Measurements from ENCODE around the gene GDNF. TPM values are rescaled to one million over a fixed set of nuclear protein-coding genes. Genes with fewer than 3 reads are reported as not detected.

Gene GDNF
- total and polyA plus RNA-seq, 5 donors from 2014 or later, result not detected

GRCh38 chr5:37846786-37847310 is 7.0 kb upstream of the GDNF start:
- ATAC-seq (ENCODE audit: low read depth in 2 of 2), result no peak

GRCh38 chr5:37844009-37844408 is 4.2 kb upstream of the GDNF start:
- no peak overlapping the region for H3K4me3 ChIP-seq (ENCODE audit: low read depth, low read length)
- H3K36me3 Mint-ChIP-seq, result no peaks in the 10 kb centered on the region
- no peak overlapping the region for H3K27ac Mint-ChIP-seq
- no peaks in the 10 kb centered on the region for H3K9me3 ChIP-seq (ENCODE audit: control insufficient read depth in 2 of 2, low read length in 2 of 2)
- ATAC-seq (ENCODE audit: low read depth in 2 of 2) (no peak), DNase-seq (no peak)
- H3K27me3 ChIP-seq (ENCODE audit: control insufficient read depth, insufficient read depth, low read length), result peaks cover 13% of the 10 kb centered on the region
- no peaks in the 10 kb centered on the region for H3K36me3 ChIP-seq (ENCODE audit: control insufficient read depth, insufficient read depth, low read length)
- peaks cover 63% of the 10 kb centered on the region for H3K27me3 Mint-ChIP-seq
- H3K4me3 Mint-ChIP-seq, result no peak overlapping the region
- H3K27ac ChIP-seq (ENCODE audit: insufficient read depth, low read length, poor library complexity, severe bottlenecking), result no peak overlapping the region
- peaks cover 0 to 4% (median 0%) of the 10 kb centered on the region in 7 donors for H3K9me3 Mint-ChIP-seq
- no peaks in the 10 kb centered on the region for H3K4me1 ChIP-seq (ENCODE audit: control insufficient read depth, insufficient read depth, low read length, poor library complexity, severe bottlenecking)
- H3K4me1 Mint-ChIP-seq, result peaks cover 0 to 5% (median under 1%) of the 10 kb centered on the region in 4 donors

More at GRCh38 chr5:37846786-37847310, 7.0 kb upstream of the GDNF start:
- H3K9me3 ChIP-seq (ENCODE audit: control insufficient read depth in 2 of 2, low read length in 2 of 2), result no peaks in the 10 kb centered on the region
- Mint-ChIP-seq H3K4me1 (no peaks in the 10 kb centered on the region), H3K4me3 (peak overlapping the region in 1 of 4 donors; percentile 21), H3K27me3 (peaks cover 51% of the 10 kb centered on the region), H3K27ac (no peak overlapping the region), H3K36me3 (no peaks in the 10 kb centered on the region), H3K9me3 (peaks cover 0 to 4% (median 0%) of the 10 kb centered on the region in 7 donors)
- no peak for DNase-seq
- no peaks in the 10 kb centered on the region for H3K36me3 ChIP-seq (ENCODE audit: control insufficient read depth, insufficient read depth, low read length)
- H3K27me3 ChIP-seq (ENCODE audit: control insufficient read depth, insufficient read depth, low read length), result peaks cover 4% of the 10 kb centered on the region
- H3K4me1 ChIP-seq (ENCODE audit: control insufficient read depth, insufficient read depth, low read length, poor library complexity, severe bottlenecking), result no peaks in the 10 kb centered on the region
- H3K4me3 ChIP-seq (ENCODE audit: low read depth, low read length), result no peak overlapping the region
- H3K27ac ChIP-seq (ENCODE audit: insufficient read depth, low read length, poor library complexity, severe bottlenecking), result no peak overlapping the region

- Histone ChIP-seq H3K36me3 (ENCODE audit: control insufficient read depth, insufficient read depth, low read length) (no peaks in the 10 kb centered on the region), H3K27me3 (ENCODE audit: control insufficient read depth, insufficient read depth, low read length) (peaks cover 18% of the 10 kb centered on the region), H3K27ac (ENCODE audit: insufficient read depth, low read length, poor library complexity, severe bottlenecking) (no peak overlapping the region), H3K4me3 (ENCODE audit: low read depth, low read length) (no peak overlapping the region), H3K4me1 (ENCODE audit: control insufficient read depth, insufficient read depth, low read length, poor library complexity, severe bottlenecking) (peaks cover 10% of the 10 kb centered on the region), H3K9me3 (ENCODE audit: control insufficient read depth in 2 of 2, low read length in 2 of 2) (no peaks in the 10 kb centered on the region)
- ATAC-seq (ENCODE audit: low read depth in 2 of 2), result no peak
- peaks cover 0 to 23% (median 12%) of the 10 kb centered on the region in 4 donors for H3K4me1 Mint-ChIP-seq
- peaks cover 0 to 4% (median 0%) of the 10 kb centered on the region in 7 donors for H3K9me3 Mint-ChIP-seq
- H3K27me3 Mint-ChIP-seq, result peaks cover 73% of the 10 kb centered on the region
- DNase-seq, result no peak
- H3K27ac Mint-ChIP-seq, result no peak overlapping the region
- H3K36me3 Mint-ChIP-seq, result no peaks in the 10 kb centered on the region
- no peak overlapping the region for H3K4me3 Mint-ChIP-seq
These were observed 2.2 kb upstream of the GDNF start for GRCh38 chr5:37842048-37842447.

GRCh38 chr5:37841203-37841602 is 1.4 kb upstream of the GDNF start:
- H3K9me3 ChIP-seq (ENCODE audit: control insufficient read depth in 2 of 2, low read length in 2 of 2), result no peaks in the 10 kb centered on the region
- no peak for ATAC-seq (ENCODE audit: low read depth in 2 of 2)
- peaks cover 10% of the 10 kb centered on the region for H3K4me1 ChIP-seq (ENCODE audit: control insufficient read depth, insufficient read depth, low read length, poor library complexity, severe bottlenecking)
- Mint-ChIP-seq H3K36me3 (no peaks in the 10 kb centered on the region), H3K4me1 (peaks cover 0 to 25% (median 12%) of the 10 kb centered on the region in 4 donors), H3K27me3 (peaks cover 76% of the 10 kb centered on the region), H3K4me3 (no peak overlapping the region), H3K9me3 (no peaks in the 10 kb centered on the region), H3K27ac (peak overlapping the region in 1 of 3 donors; percentile 21)
- H3K4me3 ChIP-seq (ENCODE audit: low read depth, low read length), result no peak overlapping the region
- H3K27ac ChIP-seq (ENCODE audit: insufficient read depth, low read length, poor library complexity, severe bottlenecking), result no peak overlapping the region
- no peak for DNase-seq
- no peaks in the 10 kb centered on the region for H3K36me3 ChIP-seq (ENCODE audit: control insufficient read depth, insufficient read depth, low read length)
- H3K27me3 ChIP-seq (ENCODE audit: control insufficient read depth, insufficient read depth, low read length), result peaks cover 18% of the 10 kb centered on the region

GRCh38 chr5:37840053-37841034 is 503 bp upstream of the GDNF start:
- Mint-ChIP-seq H3K9me3 (no peaks in the 10 kb centered on the region), H3K4me1 (peaks cover 0 to 25% (median 12%) of the 10 kb centered on the region in 4 donors), H3K27ac (no peak overlapping the region), H3K36me3 (no peaks in the 10 kb centered on the region), H3K4me3 (no peak overlapping the region), H3K27me3 (peaks cover 83% of the 10 kb centered on the region)
- H3K36me3 ChIP-seq (ENCODE audit: control insufficient read depth, insufficient read depth, low read length), result no peaks in the 10 kb centered on the region
- DNase-seq (no peak), ATAC-seq (ENCODE audit: low read depth in 2 of 2) (no peak)
- H3K27ac ChIP-seq (ENCODE audit: insufficient read depth, low read length, poor library complexity, severe bottlenecking), result no peak overlapping the region
- peaks cover 24% of the 10 kb centered on the region for H3K27me3 ChIP-seq (ENCODE audit: control insufficient read depth, insufficient read depth, low read length)
- no peaks in the 10 kb centered on the region for H3K9me3 ChIP-seq (ENCODE audit: control insufficient read depth in 2 of 2, low read length in 2 of 2)
- H3K4me3 ChIP-seq (ENCODE audit: low read depth, low read length), result no peak overlapping the region
- peaks cover 10% of the 10 kb centered on the region for H3K4me1 ChIP-seq (ENCODE audit: control insufficient read depth, insufficient read depth, low read length, poor library complexity, severe bottlenecking)

GRCh38 chr5:37838933-37839341 is 904 bp downstream of the GDNF start:
- no peaks in the 10 kb centered on the region for H3K36me3 Mint-ChIP-seq
- no peak overlapping the region for H3K27ac ChIP-seq (ENCODE audit: insufficient read depth, low read length, poor library complexity, severe bottlenecking)
- DNase-seq (no peak), ATAC-seq (ENCODE audit: low read depth in 2 of 2) (no peak)
- no peak overlapping the region for H3K4me3 ChIP-seq (ENCODE audit: low read depth, low read length)
- no peaks in the 10 kb centered on the region for H3K36me3 ChIP-seq (ENCODE audit: control insufficient read depth, insufficient read depth, low read length)
- H3K9me3 ChIP-seq (ENCODE audit: control insufficient read depth in 2 of 2, low read length in 2 of 2), result no peaks in the 10 kb centered on the region
- no peaks in the 10 kb centered on the region for H3K9me3 Mint-ChIP-seq
- H3K4me1 Mint-ChIP-seq, result peaks cover 0 to 27% (median 14%) of the 10 kb centered on the region in 4 donors
- no peak overlapping the region for H3K27ac Mint-ChIP-seq
- peaks cover 28% of the 10 kb centered on the region for H3K27me3 ChIP-seq (ENCODE audit: control insufficient read depth, insufficient read depth, low read length)
- H3K4me1 ChIP-seq (ENCODE audit: control insufficient read depth, insufficient read depth, low read length, poor library complexity, severe bottlenecking), result peaks cover 10% of the 10 kb centered on the region
- H3K4me3 Mint-ChIP-seq, result no peak overlapping the region
- peaks cover 82% of the 10 kb centered on the region for H3K27me3 Mint-ChIP-seq

GRCh38 chr5:37838152-37838932 is 1.5 kb downstream of the GDNF start:
- Histone ChIP-seq H3K36me3 (ENCODE audit: control insufficient read depth, insufficient read depth, low read length) (no peaks in the 10 kb centered on the region), H3K4me1 (ENCODE audit: control insufficient read depth, insufficient read depth, low read length, poor library complexity, severe bottlenecking) (peaks cover 10% of the 10 kb centered on the region), H3K27me3 (ENCODE audit: control insufficient read depth, insufficient read depth, low read length) (peaks cover 33% of the 10 kb centered on the region), H3K9me3 (ENCODE audit: control insufficient read depth in 2 of 2, low read length in 2 of 2) (no peaks in the 10 kb centered on the region), H3K4me3 (ENCODE audit: low read depth, low read length) (no peak overlapping the region), H3K27ac (ENCODE audit: insufficient read depth, low read length, poor library complexity, severe bottlenecking) (no peak overlapping the region)
- no peak for DNase-seq
- no peaks in the 10 kb centered on the region for H3K9me3 Mint-ChIP-seq
- peaks cover 0 to 27% (median 15%) of the 10 kb centered on the region in 4 donors for H3K4me1 Mint-ChIP-seq
- H3K27ac Mint-ChIP-seq, result no peak overlapping the region
- H3K4me3 Mint-ChIP-seq, result peak overlapping the region in 2 of 4 donors; percentile 45 to 57
- H3K27me3 Mint-ChIP-seq, result peaks cover 82% of the 10 kb centered on the region
- H3K36me3 Mint-ChIP-seq, result no peaks in the 10 kb centered on the region
- no peak for ATAC-seq (ENCODE audit: low read depth in 2 of 2)
